GM21515 (cell line): ENCODE measurements around the gene TUG1.
A peak's percentile ranks its signal among the peaks of the same experiment; 100 is the strongest.

Experiments used
- ATAC-seq: cut with Tn5 transposase; IDR thresholded peaks from one replicate; pipeline ENCODE4 v1.9.1; 2021; ENCODE audit not compliant: unreplicated experiment

The TUG1 gene

DNA sequence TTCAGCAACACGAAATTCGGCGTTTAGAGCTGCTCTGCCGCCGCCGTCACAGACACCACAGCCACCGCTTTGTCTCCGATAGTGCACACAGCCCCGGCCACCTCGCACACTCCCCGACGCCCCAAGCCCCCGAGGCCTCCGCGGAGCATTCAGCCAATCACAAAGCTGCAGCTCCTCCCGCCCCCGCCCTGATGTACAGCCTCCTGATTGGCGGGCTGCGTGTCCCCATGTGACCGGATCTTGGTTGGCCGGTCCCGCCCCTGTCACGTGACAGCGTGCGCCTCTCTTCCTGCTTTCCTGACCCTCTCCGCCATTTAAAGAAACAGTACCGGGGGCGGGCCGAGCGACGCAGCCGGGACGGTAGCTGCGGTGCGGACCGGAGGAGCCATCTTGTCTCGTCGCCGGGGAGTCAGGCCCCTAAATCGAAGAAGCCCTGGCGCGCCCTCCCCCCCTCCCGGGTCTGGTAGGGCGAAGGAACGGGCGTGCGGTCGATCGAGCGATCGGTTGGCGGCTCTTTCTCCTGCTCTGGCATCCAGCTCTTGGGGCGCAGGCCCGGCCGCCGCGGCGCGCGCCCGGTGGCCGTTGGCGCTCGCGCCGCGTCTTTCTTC is at the start of gene TUG1:
Gene TUG1, plus strand, starts transcription at position 342 of the 608 bp plus-strand sequence.
- ATAC-seq: peak; percentile 83

DNA sequence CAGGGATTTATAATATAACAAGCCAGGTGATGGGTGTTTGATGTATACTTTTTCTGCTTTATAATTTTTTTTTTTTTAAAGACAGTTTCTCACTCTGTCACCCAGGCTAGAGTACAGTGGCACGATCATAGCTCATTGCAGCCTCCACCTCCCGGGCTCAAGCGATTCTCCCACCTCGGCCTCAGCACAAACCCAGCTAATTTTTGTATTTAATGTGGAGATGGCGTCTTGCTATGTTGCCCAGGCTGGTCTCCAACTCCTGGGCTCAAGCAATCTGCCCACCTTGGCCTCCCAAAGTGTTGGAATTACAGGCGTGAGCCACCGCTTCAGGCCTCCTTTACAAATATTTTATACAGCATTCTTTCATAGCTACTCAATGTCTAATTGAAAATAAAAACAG is 49.1 kb upstream of the TUG1 start:
- ATAC-seq: no peak

DNA sequence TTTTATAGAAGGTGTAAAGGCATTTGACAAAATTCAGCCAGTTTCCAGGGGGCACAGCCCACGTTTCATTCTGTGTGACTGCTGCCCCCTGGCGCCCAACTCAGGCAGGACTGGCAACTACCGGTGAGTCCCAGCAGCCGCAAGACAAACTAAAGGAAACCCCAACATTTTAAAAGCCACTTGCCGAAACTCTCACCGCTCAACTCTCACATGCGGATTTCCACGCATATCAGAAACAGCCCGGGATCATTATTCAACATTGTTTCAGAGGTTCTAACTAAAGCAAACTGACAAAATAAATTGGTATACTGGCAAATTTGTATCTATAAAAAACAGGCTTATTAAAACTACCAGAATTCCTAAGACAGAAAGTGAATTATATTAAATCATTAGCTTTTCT is 48.7 kb upstream of the TUG1 start:
- no peak for ATAC-seq

DNA sequence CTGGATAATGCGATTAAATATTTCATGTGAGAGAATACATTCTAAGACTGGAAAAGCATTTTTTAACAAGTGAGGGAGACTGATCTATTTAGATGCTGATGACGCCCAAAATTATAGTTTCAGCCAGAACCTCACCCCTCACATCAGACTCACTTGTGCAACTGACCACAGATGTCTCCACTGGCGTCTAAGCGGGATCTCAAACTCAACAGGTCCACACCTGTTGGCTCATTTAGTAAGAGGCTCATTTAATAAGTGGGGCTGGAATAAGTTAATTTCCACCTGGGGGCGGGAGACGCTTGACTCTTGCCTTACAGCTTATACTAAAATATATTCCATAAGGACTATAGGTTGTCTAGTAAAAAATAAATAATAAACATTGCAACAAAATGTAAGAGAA is 48.0 kb upstream of the TUG1 start:
- no peak for ATAC-seq

DNA sequence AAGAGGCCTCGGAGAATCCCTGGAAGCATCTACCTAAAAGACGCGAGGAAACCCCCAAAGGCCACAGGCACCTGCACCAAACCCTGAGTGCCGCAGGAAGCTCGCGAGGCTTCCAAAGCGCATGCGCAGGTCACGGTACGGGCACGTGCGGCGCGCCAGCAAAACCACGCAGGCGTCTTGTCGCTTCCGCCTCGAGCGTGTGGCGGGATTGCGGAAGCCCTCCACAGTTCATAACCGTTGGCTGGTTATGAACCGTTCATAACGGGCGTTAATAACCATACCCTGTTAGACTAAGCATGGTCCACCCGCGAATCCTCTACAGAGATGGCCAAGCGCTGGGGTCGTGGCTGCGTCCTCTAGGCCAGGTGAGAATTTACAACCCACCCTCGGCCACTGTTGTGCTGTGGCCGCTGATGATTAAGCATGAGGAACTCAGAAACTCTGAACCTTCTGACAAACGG is 46.9 kb upstream of the TUG1 start:
- ATAC-seq: no peak

DNA sequence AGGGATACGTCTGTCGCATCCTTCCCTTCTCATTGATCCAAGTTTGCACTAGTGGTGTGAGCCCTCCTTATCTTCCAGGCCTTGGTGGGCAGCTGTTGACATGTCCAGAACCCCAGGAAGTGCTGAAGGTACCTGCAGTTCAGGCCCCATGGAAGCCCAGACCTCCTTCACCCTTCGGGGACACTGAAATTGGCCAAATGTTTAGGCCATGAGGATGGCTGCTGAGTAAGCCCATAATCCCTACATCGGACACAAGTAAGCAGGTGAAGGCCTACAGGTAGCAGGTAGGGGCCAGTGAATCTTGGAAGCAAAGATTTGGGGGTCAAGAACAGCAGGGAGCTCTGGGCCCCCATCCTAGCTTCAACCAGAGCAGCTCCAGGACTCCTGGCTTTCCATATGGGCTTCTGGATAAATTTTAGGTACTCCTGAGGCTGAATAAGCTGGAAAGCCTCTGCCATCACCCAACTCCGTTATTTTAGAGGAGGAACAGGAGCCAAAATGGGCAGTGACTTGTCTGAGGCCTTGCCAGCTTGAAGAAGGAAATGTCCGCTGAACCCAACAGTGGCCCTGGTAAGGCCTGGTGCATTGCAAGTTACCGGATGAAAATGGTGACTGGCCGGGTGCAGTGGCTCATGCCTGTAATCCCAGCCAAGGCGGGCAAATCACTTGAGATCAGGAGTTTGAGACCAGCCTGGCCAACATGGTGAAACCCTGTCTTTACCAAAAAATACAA is 45.7 kb upstream of the TUG1 start:
- no peak for ATAC-seq

DNA sequence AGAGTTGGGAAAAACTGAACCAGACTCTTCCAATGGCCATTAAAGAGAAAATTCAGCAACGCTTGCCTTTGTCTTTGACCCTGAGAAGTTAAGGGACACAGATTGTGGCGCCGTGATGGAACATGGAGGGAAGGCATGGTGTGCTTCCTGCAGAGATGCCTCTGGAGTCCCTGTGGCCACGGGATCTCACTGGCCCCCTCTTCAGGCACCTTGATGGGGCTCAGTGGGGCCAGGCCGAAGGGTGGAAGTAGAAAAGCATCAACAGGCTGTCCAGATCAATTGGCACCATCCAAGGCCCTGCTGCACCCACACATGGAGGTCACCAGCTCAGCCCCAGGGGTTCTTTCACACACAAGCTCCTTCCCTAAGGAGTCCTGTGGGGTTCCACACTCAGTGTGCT is 43.4 kb upstream of the TUG1 start:
- ATAC-seq: no peak

DNA sequence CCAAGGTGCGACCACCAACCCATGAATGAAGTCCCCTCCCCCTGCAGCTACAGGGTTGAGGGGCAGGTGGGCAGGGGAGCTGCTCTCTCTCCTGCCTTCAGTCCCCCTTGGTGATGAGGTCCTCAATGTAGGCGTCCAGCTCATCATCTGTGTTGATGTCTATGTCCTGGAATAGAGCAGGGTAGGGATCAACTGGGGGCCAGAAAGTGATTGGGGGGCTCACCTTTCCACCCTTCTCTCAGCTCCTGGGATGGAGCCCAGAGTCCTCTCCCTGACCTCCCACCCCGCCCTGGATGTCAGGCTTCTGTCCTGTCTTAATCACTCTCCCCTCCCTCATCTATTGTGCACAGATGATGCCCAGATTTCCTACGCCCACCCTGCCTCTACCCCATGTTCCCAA is 42.4 kb upstream of the TUG1 start:
- ATAC-seq: no peak

DNA sequence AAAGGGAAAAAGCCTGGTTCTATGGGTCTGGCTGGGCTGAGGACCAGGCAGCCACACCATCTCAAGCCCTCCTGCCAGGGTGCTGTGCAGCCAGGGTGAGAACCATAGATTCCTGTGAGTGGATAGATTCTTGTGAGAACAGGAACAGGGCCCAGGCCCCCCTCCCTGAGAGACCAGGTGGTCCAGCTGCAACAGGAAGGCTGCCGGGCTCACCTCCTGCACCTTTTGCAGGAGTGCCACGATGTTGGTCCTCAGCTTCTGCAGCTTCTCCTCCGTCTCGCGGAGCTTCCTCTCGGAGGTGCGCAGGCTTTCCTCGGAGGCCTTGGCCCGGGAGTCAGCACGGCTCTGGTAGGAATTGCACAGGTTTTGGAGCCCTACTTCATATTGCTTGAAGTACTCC is 41.3 kb upstream of the TUG1 start:
- no peak for ATAC-seq

DNA sequence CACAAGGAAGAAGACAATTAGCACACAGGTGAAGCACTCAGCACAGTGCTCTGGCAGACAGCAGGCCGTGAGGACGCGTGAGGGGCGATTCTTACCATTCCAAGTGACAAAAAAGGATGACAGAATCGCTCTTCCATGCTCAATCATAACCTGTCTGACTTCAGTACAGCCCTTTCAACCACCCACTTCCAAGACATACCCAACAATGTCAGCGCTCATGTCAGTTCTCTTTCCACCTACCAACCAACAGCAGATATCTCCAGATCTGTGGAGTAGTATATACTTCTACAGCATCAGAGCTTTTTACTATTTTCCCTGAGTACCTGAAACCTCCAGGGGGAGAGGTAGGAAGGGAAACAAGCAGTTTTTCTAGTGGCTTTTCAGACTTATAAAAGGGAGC is 40.7 kb upstream of the TUG1 start:
- no peak for ATAC-seq

DNA sequence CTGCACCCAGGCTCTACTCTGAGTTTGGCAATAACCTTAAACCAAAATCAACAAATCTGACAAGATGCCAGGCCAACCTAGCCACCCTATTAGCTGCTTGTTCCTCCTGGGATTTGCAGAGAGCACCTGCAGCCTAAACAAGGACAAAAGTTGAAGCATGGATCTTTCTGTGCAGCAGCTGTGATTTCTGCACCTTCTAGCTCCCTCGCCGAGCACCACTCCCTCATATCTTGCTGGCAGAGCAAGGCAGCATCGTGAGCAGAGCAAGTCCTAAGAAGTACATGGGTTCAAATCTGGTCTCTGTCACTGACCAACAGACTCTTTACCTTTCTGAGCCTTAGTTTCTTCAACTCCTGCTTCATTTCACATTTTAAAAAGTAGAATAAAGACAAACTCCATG is 38.8 kb upstream of the TUG1 start:
- ATAC-seq: no peak

DNA sequence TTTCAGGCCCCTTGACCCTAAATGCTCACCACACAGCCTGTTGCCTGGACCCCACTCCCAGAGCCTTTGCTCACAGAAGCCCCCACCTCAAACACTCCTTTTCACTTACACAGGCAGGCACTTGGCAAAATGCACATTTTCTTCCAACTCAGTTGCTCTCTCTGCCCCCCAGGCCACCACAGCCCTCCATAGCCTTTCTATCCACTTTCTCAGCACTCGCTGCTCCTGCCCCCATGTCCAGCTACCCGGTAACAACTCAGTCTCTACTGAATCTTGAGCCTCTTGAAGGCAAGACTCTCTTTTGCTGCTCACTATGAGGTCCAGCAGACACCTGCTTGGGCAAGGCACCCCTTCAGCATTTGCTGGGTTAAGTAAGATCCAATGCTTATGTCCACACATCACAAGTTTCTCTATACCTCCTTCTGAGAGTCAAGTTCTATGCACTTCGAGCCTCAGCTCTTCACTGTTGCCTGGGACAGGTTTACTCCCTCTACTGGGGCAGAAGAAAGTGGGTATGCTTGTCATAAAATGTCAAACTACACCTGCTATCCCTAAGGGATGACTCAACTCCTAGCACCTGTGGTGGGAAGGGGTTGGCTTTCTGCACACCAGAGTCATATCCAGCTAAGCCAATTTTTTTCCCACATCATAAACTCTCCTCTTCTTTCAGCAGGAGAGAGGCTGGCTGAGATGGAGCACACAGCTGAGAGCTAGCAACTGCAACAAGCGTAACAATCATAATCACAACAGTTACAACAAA is 37.3 kb upstream of the TUG1 start:
- ATAC-seq: no peak

DNA sequence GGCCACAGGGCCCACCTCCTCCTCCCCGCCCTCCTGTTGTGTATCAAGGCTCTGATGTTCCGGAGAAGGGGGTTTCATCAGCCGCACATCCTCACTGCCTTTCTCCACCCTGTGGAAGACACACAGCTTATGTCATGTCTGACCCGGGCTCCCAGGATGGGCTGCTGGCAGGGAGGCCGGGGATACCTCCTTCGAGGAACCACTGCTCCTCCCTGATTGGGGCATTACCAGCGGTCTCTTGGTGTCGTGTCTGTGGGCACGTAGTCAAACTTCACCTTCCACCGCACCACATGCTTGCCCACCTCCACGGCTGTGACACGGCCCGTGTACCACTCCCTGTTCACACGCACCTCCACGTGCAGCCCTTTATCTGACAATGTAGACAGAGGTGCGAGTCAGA is 36.4 kb upstream of the TUG1 start:
- ATAC-seq: no peak

DNA sequence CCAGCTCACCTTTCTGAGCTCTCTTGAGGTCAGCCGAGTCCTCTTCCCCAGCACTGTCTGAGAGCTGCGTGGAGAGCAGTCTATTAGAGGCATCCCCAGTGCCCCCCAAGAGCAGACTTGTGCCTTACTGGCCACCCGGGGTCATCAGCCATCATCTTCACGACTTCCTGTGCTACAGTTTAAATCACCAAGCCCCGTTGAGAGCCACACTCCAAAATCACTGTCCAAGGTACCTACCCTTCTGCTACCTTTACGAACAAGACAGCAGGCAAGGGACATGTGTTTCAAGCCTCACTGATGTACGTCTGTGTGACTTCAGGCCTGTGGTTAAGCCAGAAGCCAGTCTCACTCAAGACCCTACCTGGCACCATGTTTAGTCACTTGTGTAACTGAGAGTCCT is 35.6 kb upstream of the TUG1 start:
- no peak for ATAC-seq

DNA sequence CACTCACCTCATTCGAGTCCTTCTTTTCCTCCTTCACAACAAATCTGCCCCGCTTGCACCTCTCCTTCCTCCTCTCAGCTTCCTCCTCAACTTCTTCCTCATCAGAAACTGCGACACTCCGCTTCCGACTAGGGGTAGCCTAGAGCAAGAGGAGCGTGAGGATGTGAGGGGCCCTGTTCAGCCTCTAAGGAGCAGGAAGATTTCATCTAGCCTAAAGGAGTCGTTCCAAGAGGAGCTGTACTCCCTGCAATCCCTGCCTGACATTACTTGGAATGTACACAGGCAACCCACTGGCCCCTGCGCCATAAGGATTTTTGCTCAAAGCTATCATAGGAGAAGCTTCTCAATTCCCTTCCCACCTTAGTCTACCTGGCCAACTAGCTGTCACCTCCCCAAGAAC is 35.0 kb upstream of the TUG1 start:
- ATAC-seq: no peak

DNA sequence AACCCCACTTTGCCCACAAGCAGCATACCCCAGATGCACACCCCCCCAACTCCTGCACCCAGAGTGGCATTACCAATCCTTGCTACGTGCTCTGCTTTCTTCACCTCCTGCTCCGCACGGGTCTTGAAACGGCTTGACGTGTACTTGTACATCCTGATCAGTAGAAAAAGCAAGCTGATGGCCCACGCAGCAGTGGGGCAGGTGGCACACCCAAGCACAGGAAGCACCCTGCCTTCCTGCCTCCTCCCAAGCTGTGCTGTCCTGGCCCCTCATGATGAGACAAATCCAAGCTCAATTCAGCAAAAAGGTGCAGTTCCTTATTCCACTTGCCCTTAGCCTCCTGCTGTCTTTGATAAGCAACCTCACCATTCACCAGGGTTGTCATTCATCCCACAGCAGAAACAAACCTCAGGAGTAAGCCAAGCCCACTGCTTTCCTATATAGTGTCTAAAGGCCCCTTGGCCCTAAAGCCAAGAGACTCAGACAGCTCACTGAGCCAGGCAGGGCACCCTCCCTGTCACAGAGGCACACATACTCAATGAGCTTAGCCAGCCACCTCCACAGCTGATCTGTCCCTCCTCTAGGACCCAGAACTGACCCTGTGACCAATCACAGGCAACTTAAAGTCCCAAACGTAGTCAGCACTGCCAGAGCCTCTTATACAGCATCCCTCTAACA is 28.2 kb upstream of the TUG1 start:
- no peak for ATAC-seq

DNA sequence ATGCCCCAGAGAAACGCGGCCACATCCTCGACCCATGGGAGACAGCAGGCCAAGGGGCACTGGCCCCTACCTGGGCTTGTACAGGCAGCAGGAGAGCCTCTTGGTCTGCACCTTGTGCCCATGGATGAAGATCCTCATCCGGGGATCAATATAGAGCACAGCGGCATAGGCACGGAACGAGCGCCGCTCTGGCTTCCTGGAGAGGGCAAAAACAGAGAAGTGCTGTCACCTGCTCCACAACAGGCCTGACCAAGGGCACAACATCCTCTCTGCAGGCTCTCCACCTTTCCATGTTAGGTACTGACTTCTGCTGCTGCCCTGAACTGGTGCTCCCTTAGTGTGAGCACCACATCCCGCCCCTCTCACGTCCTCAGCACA is 27.7 kb upstream of the TUG1 start:
- ATAC-seq: no peak

DNA sequence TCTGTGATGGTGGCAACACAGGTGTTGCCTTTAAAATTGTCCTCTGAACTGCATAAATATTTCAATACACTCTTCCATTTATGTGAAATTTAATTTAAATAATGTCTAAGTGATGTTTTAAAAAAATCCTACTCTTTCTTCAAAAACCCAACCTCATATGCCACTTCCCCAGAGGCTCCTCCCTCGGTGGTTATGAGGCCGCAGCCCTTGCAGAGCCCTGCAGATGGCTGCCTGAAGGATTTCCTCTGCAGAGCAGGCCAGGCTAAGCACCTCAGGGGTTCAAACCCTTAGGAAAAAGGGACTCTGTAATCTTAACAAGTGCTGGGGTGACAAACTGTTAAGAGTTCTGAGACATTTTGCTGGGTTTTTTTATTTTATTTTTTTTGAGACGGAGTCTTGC is 25.7 kb upstream of the TUG1 start:
- ATAC-seq: no peak

DNA sequence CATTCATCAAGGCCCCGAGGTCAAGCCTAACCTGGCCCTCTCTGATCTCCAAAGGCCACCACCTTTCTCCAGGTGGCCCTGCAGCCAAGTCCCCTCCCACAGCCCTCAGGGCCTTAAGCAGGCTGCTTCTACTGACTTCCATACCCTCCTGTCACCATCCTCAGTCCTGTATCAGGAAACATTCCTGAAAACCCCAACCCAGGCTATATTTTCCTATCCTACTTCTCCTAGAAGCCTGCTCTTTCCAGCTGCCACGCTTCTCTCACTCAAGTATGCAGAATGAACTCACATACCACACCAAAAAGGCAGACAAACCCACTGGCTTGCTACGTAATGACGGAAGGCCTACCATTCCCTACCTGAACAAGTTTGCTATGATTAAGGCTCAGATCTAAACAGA is 24.1 kb upstream of the TUG1 start:
- no peak for ATAC-seq

DNA sequence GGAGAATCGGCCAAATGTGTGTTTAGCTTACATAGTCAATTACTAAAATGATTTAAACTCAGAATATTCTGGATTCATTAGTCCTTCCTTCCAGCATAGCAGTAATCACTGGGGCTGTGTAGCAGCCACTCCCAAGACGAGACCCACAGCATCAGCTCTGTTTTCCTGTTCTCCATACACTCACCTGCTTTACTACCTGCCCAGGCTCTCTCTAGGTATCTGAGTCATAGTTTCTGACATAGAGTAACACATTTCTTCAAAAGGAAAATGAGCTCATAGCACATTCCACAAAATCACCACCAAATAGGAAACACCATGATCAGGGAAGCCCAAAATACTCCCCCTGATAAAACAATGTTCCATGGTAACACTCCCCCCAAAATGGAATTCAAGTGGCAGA is 23.4 kb upstream of the TUG1 start:
- ATAC-seq: no peak

DNA sequence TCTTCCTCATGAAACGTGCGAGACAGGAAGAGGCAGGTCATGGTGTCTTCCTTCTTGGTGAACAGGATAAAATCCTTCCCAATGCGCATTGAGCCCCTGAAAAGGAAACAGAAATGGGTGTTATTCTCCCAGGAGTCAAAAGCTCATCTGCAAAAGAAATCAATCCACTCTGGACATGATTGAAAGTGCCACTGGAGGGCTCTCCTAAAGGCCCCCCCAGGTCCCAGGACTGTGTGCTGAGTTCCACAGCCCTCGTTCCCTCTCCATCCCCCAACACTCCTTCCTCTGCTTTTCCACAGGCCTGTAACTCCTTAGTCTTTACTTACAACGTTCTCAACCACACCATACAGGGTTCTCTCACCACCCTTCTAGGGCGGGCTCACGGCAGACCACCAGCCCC is 22.7 kb upstream of the TUG1 start:
- no peak for ATAC-seq
